ENCODE results near the gene SMG6.

DNA sequence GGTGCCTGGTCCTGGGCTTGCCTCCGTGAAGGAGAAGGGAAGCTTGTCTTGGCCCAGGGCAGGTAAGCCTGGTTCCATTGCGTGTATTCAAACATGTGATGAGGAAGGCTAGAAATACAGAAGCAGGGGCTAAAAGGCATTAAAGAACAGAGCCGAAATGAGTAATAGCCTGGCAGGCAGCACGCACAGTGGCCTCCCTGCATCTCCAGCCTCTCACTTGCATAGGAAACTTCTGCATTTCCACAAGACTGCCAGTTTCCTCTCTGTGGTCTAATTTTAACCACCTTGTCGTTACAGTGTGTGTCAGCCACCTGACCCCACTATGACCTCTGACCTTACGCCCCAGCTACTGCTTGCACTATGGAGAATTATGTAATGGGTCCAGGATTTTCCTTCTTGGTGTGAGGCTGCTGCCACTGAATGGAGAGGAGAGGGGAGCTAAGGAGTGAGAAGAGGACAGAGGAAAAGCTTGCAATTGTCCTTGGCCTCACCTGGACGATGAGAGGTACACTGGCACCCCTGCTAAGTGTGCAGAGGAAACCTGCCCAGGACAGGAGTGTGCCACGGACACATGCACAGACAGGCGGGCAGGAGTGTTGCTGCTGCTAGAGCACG, 215.9 kb downstream of the SMG6 start:
- TF ChIP-seq ZFP30 (CRISPR knock-in tag; IDR thresholded peaks at IDR 0.05) (no peak), OSR1 (CRISPR knock-in tag; IDR thresholded peaks at IDR 0.05) (no peak), ESRRG (CRISPR knock-in tag; IDR thresholded peaks at IDR 0.05) (no peak), ARNTL (CRISPR knock-in tag; IDR thresholded peaks at IDR 0.05; ENCODE audit: borderline replicate concordance, low read depth) (no peak), GLIS3 (CRISPR knock-in tag; IDR thresholded peaks at IDR 0.05) (no peak), TOX (CRISPR knock-in tag; IDR thresholded peaks at IDR 0.05; ENCODE audit: borderline replicate concordance) (no peak), CSDC2 (CRISPR knock-in tag; IDR thresholded peaks at IDR 0.05) (no peak), TCF4 (CRISPR knock-in tag; IDR thresholded peaks at IDR 0.05; ENCODE audit: borderline replicate concordance) (no peak), ZNF8 (CRISPR knock-in tag; IDR thresholded peaks at IDR 0.05) (no peak), RARB (CRISPR knock-in tag; IDR thresholded peaks at IDR 0.05) (no peak)
- TF ChIP-seq, protein P1, sequence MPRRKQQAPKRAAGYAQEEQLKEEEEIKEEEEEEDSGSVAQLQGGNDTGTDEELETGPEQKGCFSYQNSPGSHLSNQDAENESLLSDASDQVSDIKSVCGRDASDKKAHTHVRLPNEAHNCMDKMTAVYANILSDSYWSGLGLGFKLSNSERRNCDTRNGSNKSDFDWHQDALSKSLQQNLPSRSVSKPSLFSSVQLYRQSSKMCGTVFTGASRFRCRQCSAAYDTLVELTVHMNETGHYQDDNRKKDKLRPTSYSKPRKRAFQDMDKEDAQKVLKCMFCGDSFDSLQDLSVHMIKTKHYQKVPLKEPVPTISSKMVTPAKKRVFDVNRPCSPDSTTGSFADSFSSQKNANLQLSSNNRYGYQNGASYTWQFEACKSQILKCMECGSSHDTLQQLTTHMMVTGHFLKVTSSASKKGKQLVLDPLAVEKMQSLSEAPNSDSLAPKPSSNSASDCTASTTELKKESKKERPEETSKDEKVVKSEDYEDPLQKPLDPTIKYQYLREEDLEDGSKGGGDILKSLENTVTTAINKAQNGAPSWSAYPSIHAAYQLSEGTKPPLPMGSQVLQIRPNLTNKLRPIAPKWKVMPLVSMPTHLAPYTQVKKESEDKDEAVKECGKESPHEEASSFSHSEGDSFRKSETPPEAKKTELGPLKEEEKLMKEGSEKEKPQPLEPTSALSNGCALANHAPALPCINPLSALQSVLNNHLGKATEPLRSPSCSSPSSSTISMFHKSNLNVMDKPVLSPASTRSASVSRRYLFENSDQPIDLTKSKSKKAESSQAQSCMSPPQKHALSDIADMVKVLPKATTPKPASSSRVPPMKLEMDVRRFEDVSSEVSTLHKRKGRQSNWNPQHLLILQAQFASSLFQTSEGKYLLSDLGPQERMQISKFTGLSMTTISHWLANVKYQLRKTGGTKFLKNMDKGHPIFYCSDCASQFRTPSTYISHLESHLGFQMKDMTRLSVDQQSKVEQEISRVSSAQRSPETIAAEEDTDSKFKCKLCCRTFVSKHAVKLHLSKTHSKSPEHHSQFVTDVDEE (CRISPR knock-in tag; IDR thresholded peaks at IDR 0.05): no peak
